NCI-H510A (cell line): ENCODE measurements around the gene CYP2A13.
"Not testable (repeated sequence)": the region's sequence is repeated elsewhere in the genome, so short reads cannot be mapped to it uniquely, and the experiment has no call there.

Experiments used
- DNase-seq: peaks from one replicate; lab custom pipeline; 2025; lab: John Stamatoyannopoulos, UW

The CYP2A13 gene

DNA sequence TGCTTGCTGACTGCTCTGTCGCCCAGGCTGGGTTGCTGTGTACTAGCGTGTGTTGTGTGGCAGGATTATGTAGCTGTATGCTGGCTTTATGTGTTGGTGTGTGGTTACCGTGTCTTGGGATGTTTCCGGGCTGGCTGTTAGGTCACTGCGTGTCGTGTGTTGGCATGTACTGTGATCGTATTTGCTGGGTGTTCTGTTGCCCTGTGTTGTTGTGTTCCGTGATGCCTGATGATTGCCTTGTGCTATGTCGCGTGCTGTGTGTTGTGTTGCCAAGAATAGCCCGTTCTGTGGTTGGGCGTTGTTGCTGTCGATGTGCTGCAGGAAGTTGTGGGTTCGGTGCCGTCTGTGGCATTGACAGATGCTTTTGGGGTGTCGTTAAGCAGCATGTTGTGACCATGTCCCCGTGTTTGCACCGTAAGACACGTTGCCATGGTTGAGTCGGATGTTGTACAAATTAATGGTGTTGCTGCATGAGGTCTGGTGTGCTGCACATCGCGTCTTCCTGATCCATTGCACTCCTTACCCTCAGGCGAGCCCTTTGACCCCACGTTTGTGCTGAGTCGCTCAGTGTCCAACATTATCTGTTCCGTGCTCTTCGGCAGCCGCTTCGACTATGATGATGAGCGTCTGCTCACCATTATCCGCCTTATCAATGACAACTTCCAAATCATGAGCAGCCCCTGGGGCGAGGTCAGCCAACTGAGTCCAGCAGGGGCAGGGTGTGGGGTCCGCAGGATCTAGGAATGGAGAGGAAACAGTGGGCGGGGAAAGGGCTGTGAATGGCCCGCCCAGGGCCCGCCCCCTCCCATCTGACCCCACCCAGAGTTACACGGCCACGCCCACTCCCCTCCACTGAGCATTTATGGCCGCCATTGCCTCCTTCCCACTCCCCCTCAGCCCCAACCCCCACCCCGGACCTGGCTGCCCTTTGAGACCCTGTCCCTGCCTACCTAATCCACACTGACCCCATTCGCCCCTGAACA, 33.0 kb downstream of the CYP2A13 start:
- DNase-seq: not testable (repeated sequence)

DNA sequence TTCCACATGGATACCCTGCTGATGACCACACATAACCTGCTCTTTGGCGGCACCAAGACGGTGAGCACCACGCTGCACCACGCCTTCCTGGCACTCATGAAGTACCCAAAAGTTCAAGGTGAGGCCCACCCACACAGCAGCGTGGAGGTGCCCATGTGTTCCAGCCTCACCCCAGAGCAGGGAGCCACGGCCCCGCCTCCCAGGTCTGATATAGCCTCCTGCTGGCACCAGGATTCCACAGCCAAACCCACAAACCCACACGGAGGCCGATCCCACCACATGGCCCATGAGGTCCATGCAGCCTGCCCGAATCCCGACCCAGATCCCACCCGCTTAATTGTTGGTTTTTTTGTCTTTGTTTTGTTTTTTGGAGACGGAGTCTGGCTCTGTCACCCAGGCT, 34.6 kb downstream of the CYP2A13 start:
- DNase-seq: not testable (repeated sequence)

GRCh38 chr19:41123716-41124294, 35.6 kb downstream of the CYP2A13 start:
- no peak for DNase-seq

- not testable (repeated sequence) for DNase-seq
Measured at GRCh38 chr19:41126765-41127203, 38.5 kb downstream of the CYP2A13 start.

DNA sequence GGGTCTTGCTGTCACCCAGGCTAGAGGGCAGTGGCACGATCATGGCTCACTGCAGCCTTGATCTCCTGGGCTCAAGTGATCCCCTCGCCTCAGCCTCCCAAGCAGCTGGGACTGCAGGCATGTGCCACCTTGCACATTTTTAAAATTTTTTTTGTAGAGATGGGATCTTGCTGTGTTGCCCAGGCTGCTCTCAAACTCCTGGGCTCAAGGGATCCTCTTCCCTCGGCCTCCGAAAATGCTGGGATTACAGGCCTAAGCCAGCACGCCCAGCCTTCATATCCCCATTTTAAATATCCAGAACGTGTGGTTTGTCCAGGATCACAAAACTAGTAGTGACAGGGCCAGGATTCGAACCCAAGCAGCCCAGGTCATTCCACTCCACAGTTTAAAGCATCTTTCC, 39.1 kb downstream of the CYP2A13 start:
- DNase-seq: not testable (repeated sequence)

DNA sequence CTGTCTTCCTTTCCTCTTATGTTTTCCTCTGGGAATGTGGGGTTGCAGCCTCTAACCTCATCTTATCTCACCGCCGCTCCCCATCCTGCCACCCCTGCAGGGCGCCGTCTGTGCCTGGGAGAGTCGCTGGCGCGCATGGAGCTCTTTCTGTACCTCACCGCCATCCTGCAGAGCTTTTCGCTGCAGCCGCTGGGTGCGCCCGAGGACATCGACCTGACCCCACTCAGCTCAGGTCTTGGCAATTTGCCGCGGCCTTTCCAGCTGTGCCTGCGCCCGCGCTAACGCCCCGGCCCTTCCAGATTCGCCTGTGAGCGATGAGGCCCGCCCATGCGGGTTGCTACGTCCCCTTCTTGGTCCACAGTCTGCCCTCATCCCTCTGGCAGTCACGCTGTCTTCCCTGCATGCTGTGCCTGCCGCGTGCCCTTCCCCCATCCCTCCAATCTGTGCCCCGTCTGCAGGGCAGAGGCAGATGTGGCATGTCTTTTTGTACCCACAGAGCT, 39.6 kb downstream of the CYP2A13 start:
- DNase-seq: not testable (repeated sequence)

GRCh38 chr19:41128692-41129091, 40.4 kb downstream of the CYP2A13 start:
- DNase-seq: no peak

GRCh38 chr19:41131186-41131585, 42.9 kb downstream of the CYP2A13 start:
- no peak for DNase-seq

GRCh38 chr19:41133260-41133659, 45.0 kb downstream of the CYP2A13 start:
- no peak for DNase-seq

DNA sequence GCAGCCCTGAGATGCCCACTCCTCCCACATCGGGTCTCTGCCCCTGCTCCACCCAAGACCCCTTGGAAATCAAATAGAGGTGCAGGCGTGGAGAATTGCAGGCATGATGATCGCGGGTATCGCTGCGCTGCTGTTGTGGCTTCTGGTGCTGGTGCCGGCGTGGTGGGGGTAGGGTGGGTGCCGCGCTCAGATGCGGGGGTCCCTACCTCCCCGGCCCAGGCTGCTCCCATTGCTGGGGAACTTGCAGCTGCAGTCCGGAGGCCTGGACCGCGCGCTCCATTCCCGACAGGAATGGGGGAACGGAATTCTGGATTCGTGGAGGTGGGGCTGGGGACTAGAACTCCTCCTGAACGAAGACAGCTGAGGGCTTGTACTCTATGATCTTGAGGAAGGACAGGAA, 46.4 kb downstream of the CYP2A13 start:
- no peak for DNase-seq

DNA sequence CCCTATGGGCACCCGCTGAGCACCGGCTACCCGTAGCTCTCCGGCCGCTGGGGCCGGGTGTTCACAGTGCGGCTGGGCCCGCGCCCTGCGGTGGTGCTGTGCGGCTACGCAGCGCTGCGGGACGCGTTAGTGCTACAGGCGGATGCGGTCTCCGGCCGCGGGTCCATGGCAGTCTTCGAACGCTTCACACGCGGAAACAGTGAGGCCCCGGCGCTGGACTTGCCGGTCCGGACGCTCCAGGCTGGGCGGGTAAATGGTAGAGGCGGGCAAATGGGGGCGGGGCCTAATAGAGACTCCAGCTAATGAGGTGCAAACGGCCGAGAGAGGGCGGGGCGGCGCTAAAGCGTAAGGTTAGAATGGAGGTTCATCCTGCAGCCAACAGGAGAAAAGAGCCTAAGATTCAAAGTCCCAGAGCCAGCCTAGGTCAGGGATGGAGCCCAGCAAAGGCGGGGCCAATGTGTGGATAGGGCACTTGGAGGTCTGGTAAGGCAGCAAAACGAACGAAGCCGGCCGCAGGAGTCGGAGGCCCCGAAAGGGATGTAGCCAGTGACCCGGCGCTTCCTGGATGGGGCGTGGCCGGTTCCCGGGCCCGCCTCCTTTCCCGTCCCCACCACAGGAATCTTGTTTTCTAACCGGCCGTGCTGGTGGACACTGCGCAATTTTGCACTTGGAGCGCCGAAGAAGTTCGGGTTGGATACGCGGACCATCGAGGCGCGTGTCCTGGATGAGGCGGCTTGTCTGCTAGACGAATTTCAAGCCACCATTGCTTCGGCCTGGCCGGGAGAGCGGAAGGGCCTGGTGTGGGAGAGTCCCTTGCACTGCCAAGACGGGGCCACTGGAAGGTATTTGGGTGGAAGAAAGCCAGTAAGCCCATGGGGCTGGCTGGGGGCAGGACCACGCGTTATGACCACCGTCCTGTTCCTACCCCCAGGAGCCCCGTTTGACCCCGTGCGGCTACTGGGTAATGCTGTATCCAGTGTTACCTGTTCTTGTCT, 47.4 kb downstream of the CYP2A13 start:
- not testable (repeated sequence) for DNase-seq

GRCh38 chr19:41136636-41137455, 48.6 kb downstream of the CYP2A13 start:
- DNase-seq: no peak

DNA sequence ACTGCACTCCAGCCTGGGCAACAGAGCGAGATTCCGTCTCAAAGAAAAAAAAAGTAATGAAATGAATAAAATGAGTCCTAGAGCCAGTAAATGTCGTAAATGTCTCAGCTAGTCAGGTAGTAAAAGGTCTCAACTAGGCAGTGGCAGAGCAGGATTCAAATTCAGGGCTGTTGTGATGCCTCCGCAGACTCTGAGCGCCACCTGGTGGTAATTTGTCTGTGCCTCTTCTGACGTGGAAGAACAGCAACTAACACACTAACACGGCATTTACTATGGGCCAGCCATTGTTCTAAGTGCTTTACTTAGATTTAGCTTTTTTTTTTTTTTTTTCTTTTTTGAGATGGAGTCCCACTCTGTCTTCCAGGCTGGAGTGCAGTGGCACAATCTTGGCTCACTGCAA, 56.2 kb downstream of the CYP2A13 start:
- DNase-seq: no peak
